ENCODE results near the gene EEA1. TPM values are rescaled to one million over a fixed set of nuclear protein-coding genes. Genes with fewer than 3 reads are reported as not detected.
"Not testable (repeated sequence)": the region's sequence is repeated elsewhere in the genome, so short reads cannot be mapped to it uniquely, and the experiment has no call there.

The EEA1 gene
- total RNA-seq, 3 donors from 2014 or later = 23.4 to 52.8 (median 27.2) TPM

GRCh38 chr12:92757597-92758121, 171.4 kb downstream of the EEA1 start:
- Histone ChIP-seq H3K27me3 (no peaks in the 10 kb centered on the region), H3K36me3 (no peaks in the 10 kb centered on the region), H3K4me1 (no peaks in the 10 kb centered on the region), H3K27ac (no peak overlapping the region), H3K9me3 (no peaks in the 10 kb centered on the region), H3K4me3 (no peak overlapping the region)
- DNase-seq (ENCODE audit: low spot score in 2 of 2) = no peak
- intact Hi-C loops (cut with DNase I; ENCODE audit: low total_unique reads) = no loop called here
- TF ChIP-seq POLR2AphosphoS5 (IDR thresholded peaks at IDR 0.05) (no peak), POLR2A (IDR thresholded peaks at IDR 0.05) (no peak), CTCF (IDR thresholded peaks at IDR 0.05) (no peak)

DNA sequence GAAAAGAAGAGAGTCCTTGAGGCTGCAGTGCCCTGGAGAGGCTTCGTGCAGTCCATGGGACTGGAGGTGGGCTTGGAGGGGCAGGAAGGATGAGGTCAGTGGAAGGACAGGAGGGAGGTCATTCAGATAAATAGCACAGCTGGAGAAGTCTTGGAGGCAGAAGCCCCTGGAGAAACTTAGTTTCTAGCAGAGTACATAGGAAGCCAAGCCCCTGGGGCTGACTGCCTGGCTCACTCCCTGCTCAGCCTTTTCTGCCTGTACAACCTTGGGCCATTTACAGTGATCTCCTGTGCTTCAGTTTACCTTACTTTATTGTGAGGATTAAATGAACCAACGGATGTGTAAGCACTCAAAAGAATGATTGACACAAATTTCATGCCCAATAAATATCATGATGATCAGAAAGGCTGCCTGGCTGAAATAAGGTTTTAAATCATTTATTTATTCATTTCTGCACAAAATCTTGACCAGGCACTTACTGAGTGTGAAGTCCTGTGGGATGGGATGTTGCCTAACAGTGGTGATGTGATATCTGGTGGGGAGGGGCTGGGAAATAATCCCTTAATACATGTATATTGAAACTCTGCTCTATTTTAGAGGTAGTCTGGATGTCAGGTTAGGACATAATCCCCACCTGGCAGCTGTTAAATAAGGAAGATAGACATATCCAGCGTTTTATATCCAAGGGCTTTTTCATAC, 172.0 kb downstream of the EEA1 start:
- Histone ChIP-seq H3K4me1 (no peaks in the 10 kb centered on the region), H3K27ac (no peak overlapping the region), H3K9me3 (no peaks in the 10 kb centered on the region), H3K27me3 (no peaks in the 10 kb centered on the region), H3K36me3 (no peaks in the 10 kb centered on the region), H3K4me3 (no peak overlapping the region)
- DNase-seq (ENCODE audit: low spot score in 2 of 2) = no peak
- intact Hi-C loops (cut with DNase I; ENCODE audit: low total_unique reads) = no loop called here
- TF ChIP-seq POLR2A (IDR thresholded peaks at IDR 0.05) (no peak), POLR2AphosphoS5 (IDR thresholded peaks at IDR 0.05) (no peak), CTCF (IDR thresholded peaks at IDR 0.05) (no peak)

GRCh38 chr12:92753976-92754885, 174.9 kb downstream of the EEA1 start:
- no peak for TF ChIP-seq CTCF (IDR thresholded peaks at IDR 0.05)
- H3K4me1 ChIP-seq = no peaks in the 10 kb centered on the region
- H3K4me3 ChIP-seq = no peak overlapping the region
- intact Hi-C loops (cut with DNase I; ENCODE audit: low total_unique reads) = no loop called here
- no peaks in the 10 kb centered on the region for H3K36me3 ChIP-seq
- H3K27ac ChIP-seq = peak overlapping the region in 1 of 2 donors; percentile 63
- no peaks in the 10 kb centered on the region for H3K27me3 ChIP-seq
- no peak for DNase-seq (ENCODE audit: low spot score in 2 of 2)
- H3K9me3 ChIP-seq = no peaks in the 10 kb centered on the region

- H3K27ac ChIP-seq; H3K27me3 ChIP-seq; H3K36me3 ChIP-seq; H3K4me3 ChIP-seq; H3K4me1 ChIP-seq; H3K9me3 ChIP-seq; DNase-seq (ENCODE audit: low spot score in 2 of 2); intact Hi-C loops (cut with DNase I; ENCODE audit: low total_unique reads): not testable (repeated sequence)
These were observed 179.4 kb downstream of the EEA1 start for GRCh38 chr12:92749691-92750090.

DNA sequence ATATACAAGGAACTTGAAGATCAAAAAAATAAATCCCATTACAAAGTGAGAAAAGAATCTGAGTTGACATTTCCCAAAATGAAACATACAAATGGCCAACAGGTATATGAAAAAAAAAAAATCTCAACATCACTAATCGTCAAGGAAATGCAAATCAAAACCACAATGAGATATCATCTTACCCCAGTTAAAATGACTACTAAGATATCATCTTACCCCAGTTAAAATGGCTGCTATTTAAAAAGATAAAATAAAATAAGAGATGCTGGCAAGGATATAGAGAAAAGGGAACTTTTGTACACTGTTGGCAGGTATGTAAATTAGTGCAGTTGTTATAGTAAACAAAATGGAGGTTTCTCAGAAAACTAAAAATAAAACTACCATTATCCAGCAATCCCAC, 181.9 kb downstream of the EEA1 start:
- no peaks in the 10 kb centered on the region for H3K36me3 ChIP-seq
- H3K27me3 ChIP-seq = no peaks in the 10 kb centered on the region
- no peak overlapping the region for H3K4me3 ChIP-seq
- no peaks in the 10 kb centered on the region for H3K4me1 ChIP-seq
- H3K27ac ChIP-seq = no peak overlapping the region
- no peak for DNase-seq (ENCODE audit: low spot score in 2 of 2)
- no peak for TF ChIP-seq POLR2AphosphoS5 (IDR thresholded peaks at IDR 0.05)
- no peak for TF ChIP-seq POLR2A (IDR thresholded peaks at IDR 0.05)
- TF ChIP-seq CTCF (IDR thresholded peaks at IDR 0.05) = no peak
- intact Hi-C loops (cut with DNase I; ENCODE audit: low total_unique reads) = no loop called here
- H3K9me3 ChIP-seq = no peaks in the 10 kb centered on the region
